HG02970 (cell line): ENCODE measurements around the gene ANGPTL2.

Experiments
- ATAC-seq: cut with Tn5 transposase; IDR thresholded peaks from one replicate; pipeline ENCODE4 v1.9.1; 2021; ENCODE audit warnings: mild to moderate bottlenecking, moderate library complexity, moderate number of reproducible peaks; ENCODE audit not compliant: unreplicated experiment, low FRiP score

ANGPTL2 gene

DNA sequence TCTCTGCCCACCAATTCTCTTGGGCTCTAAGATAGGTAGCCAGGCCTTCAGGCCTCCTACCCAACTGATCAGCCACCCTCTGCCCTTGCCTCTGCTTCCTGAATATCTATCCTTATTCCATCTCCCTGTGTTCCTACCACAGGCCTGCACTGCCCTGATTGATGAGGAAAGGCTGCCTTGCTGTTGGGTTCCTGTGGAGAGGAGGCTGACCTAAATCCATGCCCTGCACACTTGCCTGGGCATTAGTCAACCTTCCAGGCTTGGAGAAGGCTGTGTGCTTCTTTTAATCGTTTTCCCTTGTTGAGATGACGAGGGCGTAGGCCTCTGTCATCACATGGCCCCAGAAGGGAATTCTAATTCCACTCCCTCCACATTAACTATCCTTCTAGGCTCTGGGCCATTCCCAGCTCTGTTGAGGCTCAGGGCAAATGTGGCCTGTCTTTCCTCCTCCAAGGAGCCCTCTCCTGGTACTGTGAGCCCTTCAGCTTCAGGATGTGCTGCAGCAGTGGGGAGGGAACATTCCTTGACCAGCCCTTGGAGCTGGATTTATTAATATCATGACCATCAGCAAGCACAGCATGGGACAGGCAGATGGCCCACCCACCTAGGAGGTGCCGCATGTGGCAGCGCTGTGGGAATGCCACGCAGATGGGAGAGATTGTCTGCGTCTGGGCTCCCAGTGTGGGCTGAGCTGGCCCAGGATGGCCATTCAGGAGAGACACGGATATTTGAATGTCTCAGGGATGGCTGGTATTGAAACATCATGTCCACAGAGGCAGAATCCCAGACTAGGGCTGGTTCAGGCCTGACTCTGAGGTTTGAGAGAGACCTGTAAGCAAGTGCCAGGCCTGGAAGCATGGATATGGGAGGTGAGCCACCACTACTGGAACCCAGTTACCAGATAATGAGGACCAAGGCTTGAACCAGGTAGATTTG is 40.9 kb downstream of the ANGPTL2 start:
- ATAC-seq, result no peak

- ATAC-seq, result no peak
Observed at GRCh38 chr9:127079446-127080140, 42.8 kb downstream of the ANGPTL2 start.

DNA sequence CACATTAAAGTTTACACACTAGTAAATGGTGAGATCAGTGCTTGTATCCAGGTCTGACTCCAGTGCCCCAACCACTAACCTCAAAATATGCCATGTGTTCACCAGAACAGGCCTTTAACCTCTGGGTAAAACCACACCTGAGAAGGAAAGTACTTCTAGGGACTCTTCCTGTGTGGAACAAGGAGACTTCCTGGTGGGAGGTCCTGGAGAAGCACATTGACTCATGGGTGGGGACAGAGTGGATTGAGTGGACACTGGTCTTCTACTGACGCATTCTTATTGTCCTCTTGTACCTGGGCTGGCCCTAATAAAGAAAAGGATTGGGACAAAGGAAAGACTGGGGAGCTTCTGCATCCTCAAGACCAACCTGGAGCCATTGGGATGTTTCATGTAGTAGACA is 43.4 kb downstream of the ANGPTL2 start:
- ATAC-seq, result no peak

DNA sequence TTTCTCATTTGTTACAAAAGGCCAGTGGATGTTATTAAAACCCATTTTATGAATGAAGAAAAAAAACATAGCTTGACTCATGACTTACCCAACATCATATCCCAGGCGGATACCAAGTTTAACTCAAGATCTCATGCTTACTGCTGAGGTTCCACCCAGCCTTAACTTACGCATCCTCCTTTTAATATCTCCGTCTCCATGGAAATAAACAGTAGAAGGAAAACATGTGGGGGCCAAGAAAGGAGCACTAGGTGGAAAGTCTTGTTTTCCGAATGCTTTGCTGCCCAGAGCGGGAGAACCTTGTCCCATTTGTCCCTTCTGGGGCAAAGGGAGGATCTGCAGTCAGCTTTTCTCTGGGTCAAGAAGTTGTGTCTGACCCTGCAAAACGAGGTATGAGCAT is 44.1 kb downstream of the ANGPTL2 start:
- ATAC-seq, result no peak

DNA sequence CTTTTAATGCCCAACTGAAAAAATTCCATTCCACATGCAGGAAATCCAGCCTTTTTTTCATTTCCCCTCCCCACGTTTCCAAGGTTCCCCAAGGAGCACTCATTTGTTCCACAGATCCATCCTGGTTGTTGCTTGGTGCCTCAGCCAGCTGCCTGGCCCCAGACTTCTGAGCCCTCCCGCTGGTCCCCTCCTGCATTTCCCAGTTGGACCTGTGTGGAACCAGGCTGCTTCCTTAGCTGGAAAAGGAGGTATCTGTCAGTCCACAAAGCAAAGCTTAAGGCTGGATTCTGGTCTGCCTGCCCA is 44.8 kb downstream of the ANGPTL2 start:
- ATAC-seq, result no peak

DNA sequence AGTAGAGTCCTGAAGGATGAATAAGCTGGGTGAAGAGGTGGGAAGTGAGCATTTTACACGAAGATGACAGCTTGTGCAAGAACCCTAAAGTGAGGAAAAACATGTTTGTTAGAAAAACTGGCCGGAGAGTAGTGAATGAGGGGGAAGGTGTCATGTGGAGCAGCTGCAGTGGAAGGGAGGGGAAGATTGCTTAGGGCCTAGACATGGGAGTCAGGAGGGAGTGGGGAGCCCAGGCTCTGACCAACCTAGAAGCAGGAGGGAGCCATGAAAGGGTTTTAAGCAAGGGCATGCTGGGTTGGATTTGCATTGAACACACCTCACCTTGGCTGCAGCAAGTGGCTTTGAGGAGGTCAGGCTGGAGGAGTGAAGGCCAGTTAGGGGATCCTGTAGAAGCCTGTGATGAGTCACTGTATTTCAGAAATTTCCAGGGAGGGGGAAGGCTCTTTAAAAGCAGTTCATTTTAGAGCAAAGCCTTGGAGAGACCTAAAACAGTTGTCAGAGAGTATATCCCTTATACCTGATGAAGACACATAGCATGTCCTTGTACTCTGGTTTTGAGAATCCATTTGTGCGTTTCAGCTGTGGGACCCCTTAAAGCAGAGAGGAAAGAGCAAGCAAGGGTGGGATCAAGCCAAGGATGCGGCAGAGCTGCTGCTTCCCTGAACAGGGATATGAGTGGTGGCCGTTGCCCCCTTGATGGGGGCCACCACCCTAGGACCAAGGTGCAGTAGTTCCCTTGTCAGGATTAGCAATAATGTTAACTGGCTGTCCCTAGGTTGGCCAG is 45.4 kb downstream of the ANGPTL2 start:
- no peak for ATAC-seq

GRCh38 chr9:127075624-127076372 is 46.6 kb downstream of the ANGPTL2 start:
- ATAC-seq, result no peak

DNA sequence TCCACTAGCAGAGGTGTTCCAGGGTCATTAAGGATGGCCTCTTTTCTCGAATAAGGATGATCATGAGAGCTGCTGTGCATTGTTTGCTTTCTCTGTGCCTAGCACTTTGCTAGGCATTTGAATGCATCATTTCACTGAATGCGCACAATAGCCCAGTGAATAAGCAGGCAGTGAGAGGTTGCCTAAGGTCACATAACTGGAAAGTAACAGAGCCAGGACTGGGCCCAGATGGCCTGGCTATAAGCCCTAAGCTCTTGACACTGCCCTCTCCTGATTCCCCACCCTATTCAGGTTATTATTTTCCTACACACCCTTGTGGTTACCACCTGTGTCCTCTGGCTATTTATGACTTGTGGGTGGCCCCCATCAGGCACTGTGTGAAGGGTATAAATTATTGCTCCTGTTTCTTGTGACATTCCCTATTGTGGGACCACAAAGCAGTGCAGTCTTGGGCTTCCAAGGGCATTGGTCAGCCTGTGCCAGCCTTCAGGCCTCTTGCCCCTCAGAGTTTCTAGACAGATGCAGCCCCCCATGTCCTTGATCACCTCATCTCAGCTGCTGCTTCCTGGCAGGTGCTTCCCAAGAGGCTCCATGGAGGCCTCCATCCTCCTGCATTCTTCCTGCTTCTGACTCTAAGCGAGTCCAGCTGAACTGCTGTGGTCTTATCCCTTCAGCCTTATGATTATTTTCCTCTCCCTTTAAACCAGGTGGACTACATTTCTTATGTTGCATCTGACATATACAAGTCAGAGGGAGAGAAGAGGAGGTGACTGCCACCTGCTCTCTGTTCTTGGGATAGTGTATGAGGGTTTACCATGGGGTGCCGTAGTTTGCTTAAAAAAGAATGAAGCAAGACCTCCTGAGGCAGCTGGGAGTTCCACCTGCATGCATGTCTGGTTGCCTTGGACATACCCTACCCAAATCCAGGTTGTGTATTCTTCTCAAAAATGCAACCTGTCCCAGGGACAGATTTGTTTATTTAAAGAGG is 47.6 kb downstream of the ANGPTL2 start:
- no peak for ATAC-seq

DNA sequence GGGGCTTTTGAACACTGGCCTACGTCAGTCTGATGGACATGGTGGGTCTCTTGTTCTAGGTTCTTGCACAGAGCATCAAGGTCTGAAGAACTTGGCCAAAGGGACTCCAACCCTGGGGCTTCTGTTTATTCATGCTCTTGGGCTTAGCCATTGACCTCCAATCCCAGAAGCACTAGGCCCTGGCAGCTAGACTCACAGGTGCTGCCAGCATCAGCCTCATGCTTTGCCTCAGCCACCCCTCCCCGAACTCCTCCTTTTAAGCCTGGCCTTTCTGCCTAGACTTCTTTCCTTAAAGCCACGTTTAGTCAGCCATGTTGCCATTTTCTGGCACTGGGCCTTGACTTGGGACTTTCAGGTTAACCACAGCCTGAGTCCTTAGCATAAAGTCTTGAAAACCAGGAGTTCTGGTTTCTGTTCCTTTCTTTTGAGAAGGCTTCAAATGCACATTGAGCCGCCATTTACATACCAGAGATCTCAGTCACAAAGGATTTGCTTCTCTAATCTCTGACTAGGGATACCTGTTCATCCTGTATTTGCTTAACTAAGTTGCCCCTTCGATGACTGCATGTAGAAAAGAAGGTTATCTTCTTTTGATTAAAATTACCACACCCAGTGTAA is 54.7 kb downstream of the ANGPTL2 start:
- ATAC-seq, result no peak

- ATAC-seq, result no peak
Observed at GRCh38 chr9:127066851-127067136, 55.6 kb downstream of the ANGPTL2 start.

GRCh38 chr9:127066060-127066850 is 56.2 kb downstream of the ANGPTL2 start:
- ATAC-seq, result no peak

DNA sequence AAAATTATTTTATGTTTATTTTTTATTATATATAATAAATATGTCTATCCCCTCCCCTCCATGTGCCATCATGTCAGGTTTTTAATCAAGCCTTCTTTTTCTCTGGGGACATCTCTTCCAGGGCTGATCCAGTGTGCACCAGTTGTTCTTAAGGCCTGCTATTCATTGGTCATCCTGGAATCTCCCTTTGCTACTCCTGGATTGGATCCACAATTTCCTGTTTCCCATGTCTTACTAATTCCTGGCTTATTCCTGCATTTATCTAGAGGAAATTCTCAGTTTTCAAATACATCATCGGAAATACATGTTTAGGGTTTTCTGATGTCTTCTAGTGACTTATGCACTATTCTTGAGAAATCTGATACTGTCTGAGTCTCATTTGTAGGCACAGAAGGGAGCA is 56.8 kb downstream of the ANGPTL2 start:
- ATAC-seq, result no peak

GRCh38 chr9:127064335-127064734 is 58.1 kb downstream of the ANGPTL2 start:
- no peak for ATAC-seq

DNA sequence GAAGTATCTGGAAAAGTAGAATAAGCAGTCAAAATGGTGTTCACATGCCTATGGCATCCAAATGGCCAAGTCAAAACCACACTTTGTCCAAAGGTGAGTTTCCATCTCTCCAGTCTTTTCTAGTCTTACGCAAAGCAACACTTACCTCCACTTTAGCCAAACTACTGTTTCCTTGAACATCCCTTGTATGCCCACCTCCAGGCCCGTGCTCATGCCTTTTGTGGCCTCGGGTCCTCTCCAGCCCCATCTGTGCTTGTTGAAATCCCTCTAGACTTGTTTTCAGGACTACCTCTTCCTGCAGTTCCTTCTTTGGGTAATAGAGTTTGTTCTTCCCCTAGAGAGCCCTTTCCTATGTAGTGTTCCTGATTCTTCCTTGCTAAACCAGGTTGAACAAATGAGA is 61.0 kb downstream of the ANGPTL2 start:
- ATAC-seq, result no peak

DNA sequence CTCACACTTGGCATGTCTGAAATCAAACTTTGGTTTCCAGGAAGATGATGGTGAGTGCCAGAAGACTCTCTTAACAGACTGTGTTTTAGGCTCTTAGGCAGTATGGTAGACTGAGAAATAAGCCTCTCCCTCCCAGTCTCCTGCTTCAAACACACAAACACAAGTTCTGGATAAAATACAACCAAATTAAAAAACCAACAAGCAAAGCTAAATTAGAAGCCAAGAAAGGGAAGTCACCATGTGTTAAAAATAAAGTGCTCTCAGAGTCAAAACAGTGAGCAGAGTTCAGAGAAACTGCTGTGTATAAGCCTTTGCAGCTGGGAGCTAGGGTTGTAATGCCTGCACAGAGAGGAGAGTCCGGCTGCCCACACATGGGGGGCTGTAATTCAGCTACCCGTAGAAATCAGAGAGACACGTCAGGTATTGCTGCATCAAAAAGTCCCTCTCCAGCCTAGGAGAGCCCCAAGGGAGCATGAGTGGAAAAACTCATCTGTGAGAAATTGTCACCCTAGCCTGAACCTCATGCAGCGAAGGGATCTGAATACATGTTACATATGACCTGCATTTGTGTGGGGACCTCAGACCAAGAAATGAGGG is 62.6 kb downstream of the ANGPTL2 start:
- no peak for ATAC-seq

- ATAC-seq, result no peak
Observed at GRCh38 chr9:127059030-127059429, 63.4 kb downstream of the ANGPTL2 start.

GRCh38 chr9:127058645-127059021 is 63.8 kb downstream of the ANGPTL2 start:
- ATAC-seq, result no peak
